Activated naive CD8-positive, alpha-beta T cell (primary cell): Measurements from ENCODE around the gene DYNC1LI1.
"Not testable (repeated sequence)": the region's sequence is repeated elsewhere in the genome, so short reads cannot be mapped to it uniquely, and the experiment has no call there.

Source experiments
- H3K27ac Mint-ChIP-seq: one replicate; pipeline ENCODE4 v1.8.0; 2021; ENCODE audit warnings: mixed read lengths
- H3K27me3 Mint-ChIP-seq: one replicate; pipeline ENCODE4 v1.8.0; 2021; ENCODE audit warnings: mixed read lengths
- H3K36me3 Mint-ChIP-seq: one replicate; pipeline ENCODE4 v1.8.0; 2021; ENCODE audit warnings: mixed read lengths
- H3K4me1 Mint-ChIP-seq: one replicate; pipeline ENCODE4 v1.8.0; 2021; ENCODE audit warnings: low read depth, mixed read lengths
- H3K4me3 Mint-ChIP-seq: one replicate; pipeline ENCODE4 v1.8.0; 2021; ENCODE audit warnings: mild to moderate bottlenecking, mixed read lengths
- H3K9me3 Mint-ChIP-seq: one replicate; pipeline ENCODE4 v1.8.0; 2021; ENCODE audit warnings: low read depth, mixed read lengths

DYNC1LI1 gene

GRCh38 chr3:32525720-32526119, 44.9 kb downstream of the DYNC1LI1 start:
- H3K36me3 Mint-ChIP-seq: peaks cover 13% of the 10 kb centered on the region
- H3K4me1 Mint-ChIP-seq: no peaks in the 10 kb centered on the region
- no peak overlapping the region for H3K4me3 Mint-ChIP-seq
- H3K27ac Mint-ChIP-seq: no peak overlapping the region
- H3K27me3 Mint-ChIP-seq: no peaks in the 10 kb centered on the region
- H3K9me3 Mint-ChIP-seq: no peaks in the 10 kb centered on the region

GRCh38 chr3:32522682-32523081, 48.0 kb downstream of the DYNC1LI1 start:
- H3K27ac Mint-ChIP-seq: peak overlapping the region; percentile 16
- H3K4me3 Mint-ChIP-seq: no peak overlapping the region
- no peaks in the 10 kb centered on the region for H3K4me1 Mint-ChIP-seq
- H3K36me3 Mint-ChIP-seq: peaks cover 10% of the 10 kb centered on the region
- no peaks in the 10 kb centered on the region for H3K9me3 Mint-ChIP-seq
- H3K27me3 Mint-ChIP-seq: no peaks in the 10 kb centered on the region

GRCh38 chr3:32518921-32519320, 51.7 kb downstream of the DYNC1LI1 start:
- not testable (repeated sequence) for H3K4me3 Mint-ChIP-seq, H3K27ac Mint-ChIP-seq, H3K4me1 Mint-ChIP-seq, H3K27me3 Mint-ChIP-seq, H3K36me3 Mint-ChIP-seq, H3K9me3 Mint-ChIP-seq

GRCh38 chr3:32516751-32517150, 53.9 kb downstream of the DYNC1LI1 start:
- H3K4me1 Mint-ChIP-seq, H3K9me3 Mint-ChIP-seq, H3K27ac Mint-ChIP-seq, H3K27me3 Mint-ChIP-seq, H3K36me3 Mint-ChIP-seq, H3K4me3 Mint-ChIP-seq: not testable (repeated sequence)

GRCh38 chr3:32511005-32511404, 59.7 kb downstream of the DYNC1LI1 start:
- Mint-ChIP-seq H3K27me3 (no peaks in the 10 kb centered on the region), H3K4me3 (no peak overlapping the region), H3K9me3 (no peaks in the 10 kb centered on the region), H3K27ac (no peak overlapping the region), H3K4me1 (peaks cover under 1% of the 10 kb centered on the region), H3K36me3 (no peaks in the 10 kb centered on the region)

- H3K27ac Mint-ChIP-seq: no peak overlapping the region
- H3K4me3 Mint-ChIP-seq: no peak overlapping the region
- H3K9me3 Mint-ChIP-seq: no peaks in the 10 kb centered on the region
- no peaks in the 10 kb centered on the region for H3K4me1 Mint-ChIP-seq
- no peaks in the 10 kb centered on the region for H3K27me3 Mint-ChIP-seq
- H3K36me3 Mint-ChIP-seq: no peaks in the 10 kb centered on the region
Observed at GRCh38 chr3:32510075-32510724, 60.5 kb downstream of the DYNC1LI1 start.

GRCh38 chr3:32508711-32509110, 61.9 kb downstream of the DYNC1LI1 start:
- Mint-ChIP-seq H3K4me1 (no peaks in the 10 kb centered on the region), H3K9me3 (no peaks in the 10 kb centered on the region), H3K27ac (no peak overlapping the region), H3K4me3 (no peak overlapping the region), H3K27me3 (no peaks in the 10 kb centered on the region), H3K36me3 (no peaks in the 10 kb centered on the region)

- Mint-ChIP-seq H3K27ac (no peak overlapping the region), H3K36me3 (no peaks in the 10 kb centered on the region), H3K27me3 (no peaks in the 10 kb centered on the region), H3K4me3 (no peak overlapping the region), H3K9me3 (no peaks in the 10 kb centered on the region), H3K4me1 (peaks cover 10% of the 10 kb centered on the region)
Observed at GRCh38 chr3:32506466-32506865, 64.2 kb downstream of the DYNC1LI1 start.

- Mint-ChIP-seq H3K27me3 (no peaks in the 10 kb centered on the region), H3K4me1 (peaks cover 34% of the 10 kb centered on the region), H3K9me3 (no peaks in the 10 kb centered on the region), H3K36me3 (no peaks in the 10 kb centered on the region), H3K27ac (peak overlapping the region; percentile 95), H3K4me3 (peak overlapping the region; percentile 99)
Observed at GRCh38 chr3:32502946-32503286, 67.7 kb downstream of the DYNC1LI1 start.

GRCh38 chr3:32502118-32502945, 68.3 kb downstream of the DYNC1LI1 start, which contains the start of gene CMTM6:
CMTM6 (minus strand) TSS chr3:32502852; CDS start chr3:32502745, 107 bp downstream.
- Mint-ChIP-seq H3K4me1 (peaks cover 34% of the 10 kb centered on the region), H3K4me3 (peak within 1 kb of the TSS; percentile 99), H3K27me3 (no peaks in the 10 kb centered on the region), H3K36me3 (no peaks in the 10 kb centered on the region), H3K27ac (peak within 1 kb of the TSS; percentile 95), H3K9me3 (no peaks in the 10 kb centered on the region)

GRCh38 chr3:32501783-32502117, 68.9 kb downstream of the DYNC1LI1 start:
- Mint-ChIP-seq H3K27me3 (no peaks in the 10 kb centered on the region), H3K36me3 (peaks cover under 1% of the 10 kb centered on the region), H3K9me3 (no peaks in the 10 kb centered on the region), H3K27ac (peak overlapping the region; percentile 93), H3K4me3 (peak overlapping the region; percentile 99), H3K4me1 (peaks cover 35% of the 10 kb centered on the region)

GRCh38 chr3:32500880-32501782, 69.5 kb downstream of the DYNC1LI1 start:
- H3K36me3 Mint-ChIP-seq: peaks cover 4% of the 10 kb centered on the region
- peak overlapping the region; percentile 47 for H3K27ac Mint-ChIP-seq
- H3K9me3 Mint-ChIP-seq: no peaks in the 10 kb centered on the region
- peak overlapping the region; percentile 99 for H3K4me3 Mint-ChIP-seq
- no peaks in the 10 kb centered on the region for H3K27me3 Mint-ChIP-seq
- peaks cover 41% of the 10 kb centered on the region for H3K4me1 Mint-ChIP-seq

GRCh38 chr3:32500231-32500630, 70.4 kb downstream of the DYNC1LI1 start:
- H3K4me1 Mint-ChIP-seq: peaks cover 47% of the 10 kb centered on the region

GRCh38 chr3:32499585-32499984, 71.1 kb downstream of the DYNC1LI1 start:
- H3K27ac Mint-ChIP-seq: peak overlapping the region; percentile 1
- no peak overlapping the region for H3K4me3 Mint-ChIP-seq
- no peaks in the 10 kb centered on the region for H3K27me3 Mint-ChIP-seq
- H3K9me3 Mint-ChIP-seq: no peaks in the 10 kb centered on the region
- H3K4me1 Mint-ChIP-seq: peaks cover 48% of the 10 kb centered on the region
- peaks cover 4% of the 10 kb centered on the region for H3K36me3 Mint-ChIP-seq

More at GRCh38 chr3:32500231-32500630, 70.4 kb downstream of the DYNC1LI1 start:
- peaks cover 4% of the 10 kb centered on the region for H3K36me3 Mint-ChIP-seq
- H3K27me3 Mint-ChIP-seq: no peaks in the 10 kb centered on the region
- peak overlapping the region; percentile 99 for H3K4me3 Mint-ChIP-seq
- H3K9me3 Mint-ChIP-seq: no peaks in the 10 kb centered on the region
- H3K27ac Mint-ChIP-seq: no peak overlapping the region

- Mint-ChIP-seq H3K36me3 (peaks cover 4% of the 10 kb centered on the region), H3K4me1 (peaks cover 48% of the 10 kb centered on the region), H3K9me3 (no peaks in the 10 kb centered on the region), H3K4me3 (no peak overlapping the region), H3K27me3 (no peaks in the 10 kb centered on the region), H3K27ac (no peak overlapping the region)
Observed at GRCh38 chr3:32498992-32499391, 71.7 kb downstream of the DYNC1LI1 start.
